ENCODE results near the gene IPO11.
A peak's percentile ranks its signal among the peaks of the same experiment; 100 is the strongest.
"Not testable (repeated sequence)": the region's sequence is repeated elsewhere in the genome, so short reads cannot be mapped to it uniquely, and the experiment has no call there.

The IPO11 gene

DNA sequence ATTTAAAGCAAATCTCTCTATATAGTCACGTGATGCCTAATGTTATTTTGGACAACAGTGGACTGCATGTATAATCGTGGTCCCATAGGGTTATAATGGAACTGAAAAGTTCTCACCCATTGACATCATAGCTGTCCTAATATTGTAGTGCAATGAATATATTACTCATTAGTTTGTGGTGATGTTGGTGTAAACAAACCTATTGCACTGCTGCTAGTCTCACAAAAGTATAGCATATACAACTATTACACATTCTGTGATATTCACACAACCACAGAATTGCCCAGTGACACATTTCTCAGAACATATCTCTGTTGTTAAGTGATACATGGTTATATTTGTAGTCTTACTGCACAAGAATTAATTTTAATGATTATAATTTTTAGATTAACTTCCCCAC lies 37.7 kb downstream of the IPO11 start:
- no peak for DNase-seq (ENCODE audit: low spot score)

DNA sequence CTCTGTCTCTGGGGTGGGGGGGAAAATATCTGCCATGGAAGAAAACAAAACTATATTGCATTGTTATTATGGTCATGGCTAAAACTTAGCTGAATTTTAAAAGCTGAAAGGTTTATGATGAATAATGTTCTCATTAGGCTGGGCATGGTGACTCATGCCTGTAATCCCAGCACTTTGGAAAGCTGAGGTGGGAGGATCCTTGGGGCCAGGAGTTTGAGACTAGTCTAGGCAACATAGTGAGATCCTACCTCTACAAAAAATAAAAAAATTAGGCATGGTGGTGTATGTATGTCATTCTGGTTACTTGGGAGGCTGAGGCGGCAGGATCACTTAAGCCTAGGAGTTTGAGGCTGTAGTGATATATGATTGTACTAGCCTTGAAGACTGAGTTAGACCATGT lies 44.5 kb downstream of the IPO11 start:
- DNase-seq (ENCODE audit: low spot score): no peak

DNA sequence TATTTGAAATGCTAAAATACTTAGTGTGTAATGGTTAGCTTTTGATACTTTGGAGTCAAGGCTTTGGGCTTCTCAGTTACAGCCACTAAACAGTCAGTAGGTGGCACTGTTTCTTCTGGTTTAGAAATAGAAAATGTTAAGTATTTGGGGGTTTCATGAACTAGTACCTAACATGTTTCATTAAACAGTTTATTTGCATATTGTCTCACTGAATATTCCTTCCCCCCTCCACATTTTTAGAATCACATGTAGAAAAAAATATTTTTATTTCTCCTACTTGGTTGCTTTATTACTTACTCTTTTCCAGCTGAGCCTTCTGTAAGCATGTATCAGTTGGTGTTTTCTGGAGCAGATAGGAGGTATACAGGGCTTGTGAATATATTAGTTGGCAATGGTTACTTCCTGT lies 48.0 kb downstream of the IPO11 start:
- DNase-seq (ENCODE audit: low spot score): peak; percentile 28

DNA sequence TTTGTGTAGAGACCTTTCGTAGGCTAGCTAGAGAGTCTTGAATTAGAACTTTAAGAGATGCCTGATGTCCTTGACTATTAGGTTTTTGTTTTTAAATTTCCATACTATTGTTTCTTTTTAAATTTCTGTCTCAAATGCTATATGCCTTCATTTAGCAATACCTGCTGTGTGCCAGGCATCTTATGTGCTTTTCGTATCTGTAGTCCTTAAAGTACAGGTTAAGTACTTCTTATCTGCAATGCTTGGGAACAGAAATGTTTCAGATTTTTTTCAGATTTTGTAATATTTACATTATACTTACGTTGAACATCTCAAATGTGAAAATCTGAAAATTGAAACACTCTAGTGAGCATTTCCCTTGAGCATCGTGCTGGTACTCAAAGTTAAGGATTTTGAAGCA lies 49.0 kb downstream of the IPO11 start:
- DNase-seq (ENCODE audit: low spot score): no peak

DNA sequence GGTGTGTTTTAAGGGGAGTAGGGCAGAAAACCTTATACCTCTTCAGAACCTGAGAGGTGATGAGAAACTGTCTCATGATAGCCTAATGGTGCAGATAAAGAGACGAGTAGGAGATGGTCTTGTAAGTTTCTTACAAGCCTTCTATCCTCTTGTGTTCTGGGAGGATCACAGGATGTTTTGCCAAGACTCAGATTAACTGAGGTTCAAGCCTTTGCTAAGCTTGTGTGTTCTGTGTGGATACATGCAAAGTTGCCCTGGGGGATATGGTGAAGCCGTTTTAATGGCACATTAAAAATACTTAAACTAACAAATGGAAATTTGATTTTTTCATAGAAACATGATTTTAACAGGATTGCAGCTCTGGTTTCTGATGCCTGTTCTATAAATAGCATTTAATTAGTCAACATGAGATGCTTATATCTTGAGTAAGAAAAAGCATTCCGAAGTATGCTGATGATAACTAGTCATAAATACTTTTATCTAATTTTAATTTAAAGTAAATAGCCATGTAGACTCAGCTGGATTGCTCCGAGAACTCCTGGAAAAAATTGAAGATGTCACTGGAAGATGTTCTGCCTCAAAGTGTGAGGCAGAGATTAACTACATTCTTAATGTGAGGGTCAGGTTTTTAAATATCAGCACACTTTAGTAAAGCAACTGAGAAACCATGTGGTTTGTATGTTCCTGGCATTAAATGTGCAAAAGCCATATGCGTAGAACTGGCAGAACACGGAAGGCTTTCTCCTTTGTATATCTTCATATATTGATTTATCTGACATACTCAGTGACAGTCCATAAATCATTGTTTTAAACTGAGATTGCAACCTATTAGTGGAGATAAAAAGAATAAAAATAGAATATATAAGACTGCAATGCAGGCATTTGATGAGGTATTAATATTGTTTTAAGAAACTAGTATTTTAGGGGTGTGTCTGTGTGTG lies 53.7 kb downstream of the IPO11 start:
- DNase-seq (ENCODE audit: low spot score): no peak

DNA sequence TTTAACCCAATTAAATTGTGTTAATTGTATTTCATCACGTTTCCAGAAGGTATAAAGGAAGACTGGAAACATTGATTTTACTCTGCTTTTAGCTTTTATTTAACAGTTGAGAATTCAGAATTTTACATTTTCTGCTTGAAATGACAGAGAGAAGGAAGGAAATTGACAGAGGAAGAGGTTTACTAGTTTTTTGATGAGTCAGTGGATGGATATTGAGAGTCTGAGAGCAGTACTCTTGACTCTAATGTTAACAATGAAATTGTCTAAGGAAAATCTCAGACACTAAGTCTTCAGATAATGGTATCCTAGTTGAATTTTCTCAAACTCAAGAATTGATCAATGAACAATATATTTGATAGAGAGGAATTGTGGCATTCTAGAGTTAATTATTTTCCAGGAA lies 60.6 kb downstream of the IPO11 start:
- no peak for DNase-seq (ENCODE audit: low spot score)

DNA sequence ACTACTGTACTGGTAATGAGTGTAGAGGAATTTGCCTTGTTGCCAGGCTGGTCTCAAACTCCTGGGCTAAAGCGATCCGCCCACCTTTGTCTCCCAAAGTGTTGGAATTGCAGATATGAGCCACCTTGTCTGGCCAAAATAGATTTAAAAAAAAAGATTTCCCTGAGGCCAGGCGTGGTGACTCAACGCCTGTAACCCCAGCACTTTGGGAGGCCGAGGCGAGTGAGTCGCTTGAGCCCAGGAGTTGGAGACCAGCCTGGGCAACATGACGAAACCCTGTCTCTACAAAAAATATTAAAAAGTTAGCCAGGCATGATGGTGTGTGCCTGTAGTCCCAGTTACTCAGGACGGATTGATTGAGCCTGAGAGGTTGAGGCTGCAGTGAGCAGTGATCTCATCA lies 62.5 kb downstream of the IPO11 start:
- DNase-seq (ENCODE audit: low spot score): no peak

DNA sequence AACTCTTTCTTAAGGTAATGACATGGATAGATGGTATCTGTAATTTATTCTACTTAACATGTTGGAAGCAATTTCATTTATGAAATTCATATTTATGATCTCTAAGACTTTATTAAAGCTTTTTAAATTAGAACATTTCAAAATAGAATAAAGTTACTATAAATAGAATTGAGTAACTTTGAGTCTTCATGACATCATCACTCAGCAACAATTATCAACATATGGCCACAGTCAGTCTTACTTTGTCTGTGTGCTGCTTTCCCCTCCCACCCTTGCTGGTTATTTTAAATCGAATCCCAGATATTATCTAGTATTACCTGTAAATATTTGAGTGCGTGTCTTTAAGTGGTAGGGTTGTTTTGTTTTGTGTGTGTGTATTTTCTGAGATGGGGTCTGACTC lies 65.2 kb downstream of the IPO11 start:
- no peak for DNase-seq (ENCODE audit: low spot score)

DNA sequence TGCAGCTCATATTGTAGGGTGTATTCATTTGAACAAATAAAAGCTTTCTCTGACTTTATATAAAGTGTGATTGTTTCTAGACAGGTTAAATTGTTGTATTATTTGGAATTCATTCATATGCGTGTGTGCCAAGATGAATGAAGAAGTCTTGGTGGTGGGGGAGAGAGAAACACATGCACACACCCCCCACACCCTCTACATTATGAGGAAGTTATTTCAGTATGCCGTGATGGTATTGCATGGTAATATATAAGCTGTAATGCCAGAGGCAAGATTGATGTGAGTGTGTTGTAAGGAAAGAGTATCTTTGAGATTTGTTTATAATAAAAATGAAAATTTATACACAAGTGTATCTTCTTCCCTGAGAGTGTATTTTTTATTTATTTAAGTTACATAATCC lies 71.0 kb downstream of the IPO11 start:
- DNase-seq (ENCODE audit: low spot score): no peak

DNA sequence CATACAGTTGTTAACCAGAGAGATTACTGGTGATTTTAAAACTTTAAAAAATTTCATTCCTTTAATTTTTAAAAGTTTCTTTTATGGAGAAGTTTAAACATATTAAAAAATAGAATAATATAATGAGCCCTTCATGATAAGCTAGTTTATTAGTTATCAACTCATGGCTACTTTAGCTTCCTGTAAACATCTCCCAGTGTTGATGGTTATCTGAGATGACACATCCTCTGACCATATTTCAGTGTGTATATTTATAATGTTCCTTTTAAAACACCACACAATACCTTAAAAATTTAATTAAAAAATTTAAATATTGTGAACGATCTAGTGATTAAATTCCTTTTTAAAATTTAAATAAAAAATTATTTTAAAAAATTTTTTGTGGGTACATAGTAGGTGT lies 74.1 kb downstream of the IPO11 start:
- DNase-seq (ENCODE audit: low spot score): no peak

DNA sequence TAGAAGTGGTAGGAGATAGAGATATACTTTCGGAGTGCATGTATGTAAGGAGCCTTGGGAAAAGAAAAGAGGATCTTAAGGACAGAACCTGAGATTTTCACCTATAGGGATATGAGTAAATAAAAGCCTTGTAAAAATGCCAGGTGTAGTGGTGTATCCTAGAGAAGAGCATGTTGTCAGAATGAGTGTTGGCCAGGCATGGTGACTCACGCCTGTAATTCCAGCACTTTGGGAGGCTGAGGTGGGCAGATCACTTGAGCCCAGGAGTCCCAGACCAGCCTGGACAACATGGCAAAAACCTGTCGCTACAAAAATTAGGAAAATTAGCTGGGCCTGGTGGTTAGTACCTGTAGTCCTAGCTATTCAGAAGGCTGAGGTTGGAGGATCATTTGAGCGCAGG lies 76.0 kb downstream of the IPO11 start:
- no peak for DNase-seq (ENCODE audit: low spot score)

DNA sequence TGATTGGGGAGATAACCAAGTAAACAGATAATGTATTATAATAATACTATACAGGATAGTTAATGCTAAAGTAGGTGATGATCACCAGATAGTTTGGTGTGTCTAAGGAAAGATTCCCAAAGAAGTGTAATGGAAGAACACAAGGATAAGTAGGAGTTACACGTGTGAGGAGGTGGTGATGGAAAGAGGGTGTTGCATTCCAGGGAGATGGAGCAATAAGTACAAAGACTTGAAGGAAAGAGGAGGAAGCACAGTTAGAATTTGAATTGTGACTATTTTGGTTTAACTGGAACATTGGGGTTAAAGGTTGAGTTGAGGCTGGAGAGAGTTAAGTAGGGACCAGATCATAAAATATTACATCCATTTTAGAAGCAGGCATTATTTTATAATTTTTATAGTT lies 76.9 kb downstream of the IPO11 start:
- DNase-seq (ENCODE audit: low spot score): no peak

DNA sequence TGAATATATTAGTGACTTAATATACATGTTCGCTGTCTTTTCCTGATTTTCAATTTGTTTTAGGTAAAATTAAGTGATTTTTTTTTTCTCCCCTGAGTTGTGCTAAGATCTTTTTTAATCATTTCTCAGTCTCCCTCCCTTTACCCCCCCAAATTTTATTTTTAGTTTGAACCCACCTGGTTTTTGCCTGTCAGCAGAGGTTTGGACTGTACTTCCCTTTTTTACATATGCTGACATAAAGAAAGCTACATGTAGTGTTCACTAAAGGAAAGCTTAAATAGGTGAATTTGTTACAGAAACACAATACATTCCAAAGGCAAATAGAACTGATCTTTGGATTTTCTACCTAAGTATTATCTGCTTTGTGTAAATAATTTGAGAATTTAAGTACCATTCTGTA lies 82.2 kb downstream of the IPO11 start:
- no peak for DNase-seq (ENCODE audit: low spot score)

DNA sequence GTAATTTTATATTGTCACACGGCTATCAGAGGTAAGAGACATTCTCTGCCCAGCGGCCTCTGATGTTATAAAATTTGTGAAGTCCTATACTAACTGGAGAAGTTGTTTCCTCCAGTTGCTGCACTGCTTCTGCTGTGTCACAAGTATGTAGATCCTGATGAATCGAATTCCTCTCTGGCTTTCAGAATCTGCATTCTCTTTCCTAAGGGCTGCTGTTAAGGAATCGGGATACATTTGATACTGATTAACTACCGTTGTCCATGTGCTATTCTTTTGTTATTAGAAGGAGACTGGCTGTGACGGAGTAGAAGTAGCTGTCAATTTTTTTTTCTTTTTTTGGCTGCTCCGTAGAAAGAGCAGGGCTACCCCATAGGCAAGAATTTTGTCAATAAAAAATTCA lies 84.3 kb downstream of the IPO11 start:
- no peak for DNase-seq (ENCODE audit: low spot score)

DNA sequence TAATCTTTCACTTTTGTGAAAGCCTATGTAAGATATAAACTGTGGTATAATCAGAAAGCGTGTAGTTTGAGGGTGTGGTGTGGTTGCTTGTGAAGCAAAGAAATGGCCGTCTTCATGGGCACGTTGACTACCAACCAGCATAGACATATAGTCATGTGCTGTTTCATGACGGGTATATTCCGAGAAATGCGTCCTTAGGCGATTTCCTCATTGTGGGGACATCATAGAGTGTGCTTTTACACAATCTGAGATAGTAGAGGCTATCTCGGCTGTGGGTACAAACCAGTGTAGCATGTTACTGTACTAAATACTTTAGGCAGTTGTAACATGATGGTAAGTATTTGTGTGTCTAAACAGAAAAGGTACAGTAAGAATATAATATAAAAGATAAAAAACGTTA lies 86.4 kb downstream of the IPO11 start:
- DNase-seq (ENCODE audit: low spot score): no peak

DNA sequence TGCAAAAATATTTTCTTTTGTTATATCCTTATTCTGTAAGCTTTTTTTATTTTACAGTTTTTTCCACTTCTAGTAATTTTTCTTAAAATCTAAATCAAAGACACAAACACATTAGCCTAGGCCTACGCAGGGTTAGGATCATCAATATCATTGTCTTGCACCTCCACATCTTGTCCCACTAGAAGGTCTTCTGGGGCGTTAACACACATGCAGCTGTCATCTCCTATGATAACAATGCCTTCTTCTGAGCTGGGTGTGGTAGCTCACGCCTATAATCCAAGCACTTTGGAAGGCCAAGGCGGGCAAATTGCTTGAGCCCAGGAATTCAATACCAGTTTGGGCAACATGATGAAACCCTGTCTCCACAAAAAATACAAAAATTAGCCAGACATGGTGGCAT lies 87.2 kb downstream of the IPO11 start:
- DNase-seq (ENCODE audit: low spot score): no peak

DNA sequence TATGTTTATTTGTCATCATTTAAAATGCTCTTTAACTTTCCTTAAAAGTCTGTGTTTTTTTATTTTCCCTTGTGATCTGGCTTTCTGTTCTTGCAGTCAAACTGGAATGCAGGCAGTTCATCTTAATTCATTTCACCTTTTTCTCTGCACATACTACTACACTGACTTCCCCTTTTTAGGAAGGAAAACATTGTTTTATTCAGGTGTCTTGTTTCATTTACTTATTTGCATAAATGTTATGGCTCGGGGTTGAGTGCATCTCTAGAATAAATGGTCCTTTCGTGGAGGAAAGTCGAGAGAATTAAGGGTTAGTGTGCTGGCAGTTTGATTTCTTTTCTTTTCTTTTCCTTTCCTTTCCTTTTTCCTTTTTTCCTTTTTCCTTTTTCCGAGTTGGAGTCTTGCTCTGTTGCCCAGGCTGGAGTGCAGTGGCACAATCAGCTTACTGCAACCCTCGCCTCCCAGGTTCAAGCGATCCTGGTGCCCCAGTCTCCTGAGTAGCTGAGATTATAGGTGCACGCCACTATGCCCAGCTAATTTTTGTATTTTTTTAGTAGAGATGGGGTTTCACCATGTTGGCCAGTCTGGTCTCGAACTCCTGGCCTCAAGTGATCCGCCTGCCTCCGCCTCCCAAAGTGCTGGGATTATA lies 90.0 kb downstream of the IPO11 start:
- no peak for DNase-seq (ENCODE audit: low spot score)

DNA sequence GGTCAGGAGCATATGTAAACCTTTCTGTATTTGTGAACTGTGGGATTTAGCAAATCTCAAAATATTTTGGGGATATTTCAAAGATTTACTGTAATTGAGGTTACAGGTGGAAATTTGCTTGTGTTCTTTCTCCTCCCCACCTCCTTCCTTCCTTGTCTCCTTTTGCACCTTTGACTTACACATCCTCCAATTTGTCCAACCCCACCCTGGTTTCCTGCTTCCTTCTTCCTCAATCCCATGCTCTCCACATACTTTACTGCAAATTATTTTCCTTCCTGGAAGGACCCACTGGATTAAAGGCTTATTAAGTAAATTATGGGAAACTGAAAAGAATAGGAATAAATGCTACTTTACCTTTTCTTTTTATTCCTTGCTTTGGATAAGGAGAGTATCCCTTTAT lies 91.6 kb downstream of the IPO11 start:
- no peak for DNase-seq (ENCODE audit: low spot score)

DNA sequence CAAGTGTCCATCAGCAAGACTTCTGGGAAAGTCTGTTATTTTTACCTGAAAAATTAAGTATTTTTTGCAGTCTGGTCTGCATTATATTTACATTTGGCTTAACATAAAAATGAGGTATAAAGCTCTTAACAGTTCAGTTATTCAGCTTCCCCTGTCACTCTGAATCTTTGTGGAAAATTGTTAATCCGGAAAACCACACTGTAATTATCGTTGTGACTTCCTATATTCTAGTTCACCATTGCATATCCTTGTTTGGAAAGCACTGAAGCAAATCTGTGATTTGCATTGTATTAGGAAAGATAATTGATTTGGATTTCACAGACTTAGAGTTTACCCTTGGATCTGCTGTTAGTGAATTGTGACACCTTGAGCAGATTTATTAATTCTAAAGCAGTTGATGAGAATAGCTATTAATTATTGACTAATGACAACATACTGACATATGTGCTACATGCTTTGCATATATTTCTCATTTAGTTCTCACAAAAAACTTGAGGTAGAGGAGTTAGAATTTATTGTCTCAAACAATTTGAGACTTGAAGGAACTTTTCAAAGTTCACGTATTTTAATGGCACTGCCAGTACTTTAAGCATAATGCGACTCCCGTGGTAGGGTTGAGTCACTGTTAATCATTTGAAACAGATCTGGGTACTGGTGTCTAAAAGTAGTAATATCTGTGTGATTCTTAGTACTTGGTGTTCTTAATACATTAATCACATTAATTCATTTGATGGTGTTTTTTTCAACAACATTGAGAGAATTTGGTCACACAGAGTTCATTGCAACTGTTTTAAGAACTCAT lies 94.3 kb downstream of the IPO11 start:
- no peak for DNase-seq (ENCODE audit: low spot score)

DNA sequence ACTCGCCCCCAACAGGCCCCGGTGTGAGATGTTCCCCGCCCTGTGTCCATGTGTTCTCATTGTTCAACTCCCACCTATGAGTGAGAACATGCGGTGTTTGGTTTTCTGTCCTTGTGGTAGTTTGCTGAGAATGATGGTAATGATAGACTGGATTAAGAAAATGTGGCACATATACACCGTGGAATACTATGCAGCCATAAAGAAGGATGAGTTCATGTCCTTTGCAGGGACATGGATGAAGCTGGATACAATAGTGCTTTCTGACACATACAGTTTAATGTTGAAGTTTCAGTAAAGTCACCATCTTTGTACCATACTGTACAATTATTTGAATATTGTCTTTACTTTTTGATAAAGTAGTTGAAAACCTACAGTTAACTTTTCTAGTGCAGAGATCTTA lies 96.2 kb downstream of the IPO11 start:
- DNase-seq (ENCODE audit: low spot score): not testable (repeated sequence)

DNA sequence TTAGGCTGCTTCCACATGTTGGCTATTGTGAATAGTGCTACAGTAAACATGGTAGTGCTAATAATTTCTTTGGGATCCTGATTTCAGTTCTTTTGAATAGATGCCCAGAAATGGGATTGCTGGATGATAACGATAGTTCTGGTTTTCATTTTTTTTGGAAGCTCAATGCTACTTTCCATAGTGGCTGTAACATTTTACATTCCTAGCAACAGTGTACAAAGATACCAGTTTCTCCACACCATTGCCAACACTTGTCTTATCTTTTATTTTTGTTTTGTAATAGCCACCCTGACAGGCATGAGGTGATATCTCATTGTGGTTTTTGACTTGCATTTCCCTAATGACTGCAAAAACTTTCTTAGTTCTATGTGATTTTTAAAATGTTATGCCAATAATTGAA lies 97.2 kb downstream of the IPO11 start:
- DNase-seq (ENCODE audit: low spot score): no peak

DNA sequence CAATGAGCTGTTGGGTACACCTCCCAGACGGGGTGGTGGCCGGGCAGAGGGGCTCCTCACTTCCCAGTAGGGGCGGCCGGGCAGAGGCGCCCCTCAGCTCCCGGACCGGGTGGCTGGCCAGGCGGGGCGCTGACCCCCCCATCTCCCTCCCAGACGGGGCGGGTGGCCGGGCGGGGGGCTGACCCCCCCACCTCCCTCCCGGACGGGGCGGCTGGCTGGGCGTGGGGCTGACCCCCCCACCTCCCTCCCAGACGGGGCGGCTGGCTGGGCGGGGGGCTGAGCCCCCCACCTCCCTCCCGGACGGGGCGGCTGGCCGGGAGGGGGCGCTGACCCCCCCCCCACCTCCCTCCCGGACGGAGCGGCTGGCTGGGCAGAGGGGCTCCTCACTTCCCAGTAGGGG lies 100.5 kb downstream of the IPO11 start:
- not testable (repeated sequence) for DNase-seq (ENCODE audit: low spot score)
